Liver (tissue), 3 donors: Measurements from ENCODE around the gene ABCA1.

Source experiments
- ATF3 ChIP-seq: IDR thresholded peaks from 2 replicates; pipeline ENCODE4 v1.6.1; 2016; ENCODE audit warnings: antibody characterized with exemption
- CTCF ChIP-seq: fragments of 150-350 bp; IDR thresholded peaks from 2 replicates; pipeline ENCODE4 v1.5.1; 2017; ENCODE audit warnings: improper control_type of control experiment, low read depth, low read length; ENCODE audit not compliant: missing input control
- JUND ChIP-seq, 2 donors: IDR thresholded peaks; 2 replicates each; pipeline ENCODE4 v1.6.1; 2016; ENCODE audit warnings: antibody characterized with exemption in 2 of 2
- MAX ChIP-seq: IDR thresholded peaks from 2 replicates; pipeline ENCODE4 v1.6.1; 2016; ENCODE audit warnings: antibody characterized with exemption
- donor health status: healthy.
- donor health status: healthy.

- TF ChIP-seq MAX (no peak), ATF3 (no peak), CTCF (no peak), JUND (IDR thresholded peaks at IDR 0.05) (no peak)
These were observed 73.3 kb downstream of the ABCA1 start for GRCh38 chr9:104854613-104855012.
